Activated gamma-delta T cell (primary cell): ENCODE measurements around the gene PPARA.

ENCODE experiments used
- DNase-seq: peaks from one replicate; lab custom pipeline; 2025; lab: John Stamatoyannopoulos, UW

PPARA gene

GRCh38 chr22:46212195-46212594, 61.9 kb downstream of the PPARA start:
- DNase-seq = no peak

GRCh38 chr22:46213052-46213451, 62.7 kb downstream of the PPARA start:
- DNase-seq = no peak

GRCh38 chr22:46214149-46214548, 63.8 kb downstream of the PPARA start:
- no peak for DNase-seq

- no peak for DNase-seq
Observed at GRCh38 chr22:46214616-46215015, 64.3 kb downstream of the PPARA start.

- DNase-seq = no peak
Observed at GRCh38 chr22:46219636-46220035, 69.3 kb downstream of the PPARA start.

GRCh38 chr22:46220921-46221320, 70.6 kb downstream of the PPARA start:
- no peak for DNase-seq

GRCh38 chr22:46224044-46224897, 73.9 kb downstream of the PPARA start:
- no peak for DNase-seq

- no peak for DNase-seq
Observed at GRCh38 chr22:46224898-46225290, 74.6 kb downstream of the PPARA start.

- DNase-seq = no peak
Observed at GRCh38 chr22:46225631-46226030, 75.3 kb downstream of the PPARA start.

- DNase-seq = no peak
Observed at GRCh38 chr22:46226577-46226976, 76.3 kb downstream of the PPARA start.

- no peak for DNase-seq
Observed at GRCh38 chr22:46229701-46230100, 79.4 kb downstream of the PPARA start.

GRCh38 chr22:46230262-46230901, 80.1 kb downstream of the PPARA start:
- no peak for DNase-seq

- no peak for DNase-seq
Observed at GRCh38 chr22:46233231-46233630, 82.9 kb downstream of the PPARA start.

- DNase-seq = no peak
Observed at GRCh38 chr22:46234969-46235368, 84.6 kb downstream of the PPARA start.

GRCh38 chr22:46237453-46238124, 87.3 kb downstream of the PPARA start:
- DNase-seq = no peak

GRCh38 chr22:46238541-46238940, 88.2 kb downstream of the PPARA start:
- no peak for DNase-seq

- no peak for DNase-seq
Observed at GRCh38 chr22:46239261-46240048, 89.1 kb downstream of the PPARA start.

GRCh38 chr22:46240073-46240472, 89.7 kb downstream of the PPARA start:
- no peak for DNase-seq

- DNase-seq = no peak
Observed at GRCh38 chr22:46240506-46240905, 90.2 kb downstream of the PPARA start.

- no peak for DNase-seq
Observed at GRCh38 chr22:46240907-46241306, 90.6 kb downstream of the PPARA start.

GRCh38 chr22:46241396-46242007, 91.2 kb downstream of the PPARA start:
- DNase-seq = no peak

- DNase-seq = no peak
Observed at GRCh38 chr22:46242076-46242475, 91.8 kb downstream of the PPARA start.
